Stimulated activated CD4-positive, alpha-beta T cell treated with anti-CD3 and anti-CD28 coated beads, Interleukin-4, amount 100 ng/mL, for 24 hours (primary cell): ENCODE measurements around the gene PREB.

Source experiments
- DNase-seq: peaks from one replicate; pipeline ENCODE4 v3.0.0-alpha.2; 2020

PREB gene

GRCh38 chr2:27093430-27094352 lies 40.7 kb downstream of the PREB start:
- no peak for DNase-seq

- DNase-seq, result no peak
Measured at GRCh38 chr2:27092696-27093429, 41.6 kb downstream of the PREB start.

DNA sequence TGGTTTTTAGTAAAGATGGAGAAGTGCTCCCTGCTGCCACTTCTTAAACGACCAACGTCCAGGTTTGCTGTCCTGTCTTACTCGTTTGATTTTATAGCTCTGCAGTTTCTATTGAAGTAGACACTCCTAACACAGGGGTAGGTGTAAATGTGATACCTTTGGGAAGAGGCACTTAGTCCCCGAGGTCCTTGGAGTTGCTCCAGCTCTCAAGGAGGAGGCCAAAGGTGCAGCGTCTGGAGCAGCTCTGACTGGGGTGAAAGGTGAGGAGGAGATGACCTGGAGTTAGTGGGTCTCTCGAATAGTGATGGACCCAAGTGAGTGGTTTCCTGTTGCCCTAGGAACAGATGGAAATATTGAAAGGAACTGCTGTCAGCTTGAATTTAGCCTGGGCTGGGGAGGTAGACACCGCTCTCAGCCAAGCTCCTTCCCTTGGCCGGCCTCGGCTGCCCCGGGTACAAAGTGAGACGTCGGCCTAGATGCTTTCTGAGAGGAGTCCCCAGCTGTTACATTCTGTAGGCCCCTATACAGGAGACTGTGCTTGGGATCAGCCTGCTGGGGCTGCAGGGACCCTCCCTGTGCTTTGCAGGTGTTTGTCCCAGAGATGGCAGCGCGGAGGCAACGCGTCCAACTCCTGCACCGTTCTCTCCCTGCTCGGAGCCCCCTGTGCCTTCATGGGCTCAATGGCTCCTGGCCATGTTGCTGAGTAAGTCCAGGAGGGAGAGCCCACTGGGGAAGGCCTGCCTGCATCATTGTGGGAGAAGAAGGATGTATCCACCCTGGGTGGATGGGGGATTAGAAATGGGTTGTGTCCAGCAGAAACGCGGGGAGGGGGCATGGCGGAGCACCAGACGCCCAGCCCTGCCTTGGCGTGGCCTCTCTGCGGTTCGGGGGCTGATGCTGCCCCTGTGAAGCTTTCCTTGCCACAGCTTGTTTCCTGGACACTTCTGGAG lies 42.4 kb downstream of the PREB start:
- DNase-seq, result no peak

- no peak for DNase-seq
Measured at GRCh38 chr2:27089111-27089954, 45.1 kb downstream of the PREB start.

GRCh38 chr2:27088634-27089033 lies 45.8 kb downstream of the PREB start:
- DNase-seq, result no peak

GRCh38 chr2:27087823-27088410 lies 46.5 kb downstream of the PREB start:
- no peak for DNase-seq

DNA sequence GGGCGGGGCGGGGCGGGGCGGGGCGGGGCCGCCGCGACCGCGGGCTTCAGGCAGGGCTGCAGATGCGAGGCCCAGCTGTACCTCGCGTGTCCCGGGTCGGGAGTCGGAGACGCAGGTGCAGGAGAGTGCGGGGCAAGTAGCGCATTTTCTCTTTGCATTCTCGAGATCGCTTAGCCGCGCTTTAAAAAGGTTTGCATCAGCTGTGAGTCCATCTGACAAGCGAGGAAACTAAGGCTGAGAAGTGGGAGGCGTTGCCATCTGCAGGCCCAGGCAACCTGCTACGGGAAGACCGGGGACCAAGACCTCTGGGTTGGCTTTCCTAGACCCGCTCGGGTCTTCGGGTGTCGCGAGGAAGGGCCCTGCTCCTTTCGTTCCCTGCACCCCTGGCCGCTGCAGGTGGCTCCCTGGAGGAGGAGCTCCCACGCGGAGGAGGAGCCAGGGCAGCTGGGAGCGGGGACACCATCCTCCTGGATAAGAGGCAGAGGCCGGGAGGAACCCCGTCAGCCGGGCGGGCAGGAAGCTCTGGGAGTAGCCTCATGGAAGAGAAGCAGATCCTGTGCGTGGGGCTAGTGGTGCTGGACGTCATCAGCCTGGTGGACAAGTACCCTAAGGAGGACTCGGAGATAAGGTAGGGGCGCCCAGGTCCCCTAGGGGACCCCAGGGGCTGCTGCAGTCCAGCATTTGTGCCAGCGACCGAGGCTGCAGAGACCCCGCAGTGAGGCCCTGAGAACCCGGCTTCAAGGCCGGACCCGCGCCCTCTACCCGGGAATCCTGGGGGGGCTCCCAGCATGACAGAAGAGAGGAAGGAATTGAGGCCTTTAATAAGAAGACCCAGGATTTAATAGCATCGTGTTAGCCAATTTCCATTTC lies 47.5 kb downstream of the PREB start, which contains the start of gene KHK:
TSS of gene KHK (plus strand) at position 49 of the 870 bp plus-strand sequence. CDS start at position 537, 488 bp downstream.
- DNase-seq, result no peak

- peak; percentile 98 for DNase-seq
Measured at GRCh38 chr2:27086090-27086723, 48.2 kb downstream of the PREB start.

GRCh38 chr2:27085673-27086089 lies 48.8 kb downstream of the PREB start:
- DNase-seq, result peak; percentile 32

DNA sequence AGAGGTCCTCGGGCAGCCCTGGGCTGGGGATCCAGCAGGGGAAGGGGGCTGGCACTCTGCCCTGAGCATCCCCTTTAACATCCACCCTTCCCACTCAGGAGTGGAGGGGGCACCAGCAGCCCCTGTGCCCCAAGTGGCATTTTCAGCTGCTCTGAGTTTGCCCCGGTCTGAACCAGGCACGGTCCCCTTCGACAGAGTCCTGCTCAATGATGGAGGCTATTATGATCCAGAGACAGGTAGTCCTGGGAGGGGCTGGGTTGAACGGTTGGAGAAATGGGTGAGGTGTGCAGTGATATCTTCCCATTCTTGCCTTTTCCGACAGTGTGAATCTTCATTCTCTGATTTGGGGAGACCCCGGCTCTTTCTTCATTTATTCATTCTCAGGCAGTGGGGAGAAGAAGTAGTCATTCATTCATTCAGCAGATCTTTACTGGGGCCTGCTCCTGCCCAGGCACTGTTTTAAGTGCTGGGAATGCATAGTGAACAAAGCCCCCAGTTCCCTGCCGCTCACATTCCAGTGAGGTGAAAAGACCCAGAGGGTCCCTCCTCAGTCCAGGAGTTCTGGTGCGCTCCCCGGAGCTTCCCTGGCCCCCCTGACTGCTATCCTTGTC lies 49.3 kb downstream of the PREB start:
- DNase-seq, result no peak

- DNase-seq, result no peak
Measured at GRCh38 chr2:27084297-27085061, 50.0 kb downstream of the PREB start.

- no peak for DNase-seq
Measured at GRCh38 chr2:27083410-27084296, 50.8 kb downstream of the PREB start.

- no peak for DNase-seq
Measured at GRCh38 chr2:27082773-27083409, 51.5 kb downstream of the PREB start.

GRCh38 chr2:27081984-27082772 lies 52.3 kb downstream of the PREB start:
- no peak for DNase-seq
